ENCODE measurements around the gene LKAAEAR1. TPM values are rescaled to one million over a fixed set of nuclear protein-coding genes. Genes with fewer than 3 reads are reported as not detected.

Gene LKAAEAR1
- total RNA-seq, 1 donor from 2014 or later: not detected

GRCh38 chr20:64044484-64045247, 39.5 kb downstream of the LKAAEAR1 start:
- intact Hi-C loops (cut with DNase I): no loop called here
- DNase-seq (ENCODE audit: low spot score): no peak

- intact Hi-C loops (cut with DNase I): no loop called here
- no peak for DNase-seq (ENCODE audit: low spot score)
These were observed 40.4 kb downstream of the LKAAEAR1 start for GRCh38 chr20:64043768-64044167.

- intact Hi-C loops (cut with DNase I): no loop called here
- DNase-seq (ENCODE audit: low spot score): no peak
These were observed 42.0 kb downstream of the LKAAEAR1 start for GRCh38 chr20:64042054-64042781.

- intact Hi-C loops (cut with DNase I): no loop called here
- no peak for DNase-seq (ENCODE audit: low spot score)
These were observed 42.5 kb downstream of the LKAAEAR1 start for GRCh38 chr20:64041781-64042053.

- intact Hi-C loops (cut with DNase I): no loop called here
- DNase-seq (ENCODE audit: low spot score): no peak
These were observed 43.0 kb downstream of the LKAAEAR1 start for GRCh38 chr20:64041040-64041780.

- no peak for DNase-seq (ENCODE audit: low spot score)
- intact Hi-C loops (cut with DNase I): no loop called here
These were observed 43.8 kb downstream of the LKAAEAR1 start for GRCh38 chr20:64040231-64041039.

GRCh38 chr20:64039293-64040160, 44.7 kb downstream of the LKAAEAR1 start:
- DNase-seq (ENCODE audit: low spot score): peak; percentile 85

GRCh38 chr20:64038565-64039292, 45.5 kb downstream of the LKAAEAR1 start:
- no peak for DNase-seq (ENCODE audit: low spot score)
- intact Hi-C loops (cut with DNase I): loop anchor here (1.0 to 2.0 kb wide), 2 partner anchors 16 to 82 kb away; no protein-coding TSS in a partner anchor

More at GRCh38 chr20:64039293-64040160, 44.7 kb downstream of the LKAAEAR1 start:
- intact Hi-C loops (cut with DNase I): loop anchor here (1.0 to 2.0 kb wide), 2 partner anchors 15 to 81 kb away; no protein-coding TSS in a partner anchor

- no peak for DNase-seq (ENCODE audit: low spot score)
- intact Hi-C loops (cut with DNase I): loop anchor here (2.0 kb wide), 1 partner anchor 17 kb away; no protein-coding TSS in a partner anchor
These were observed 46.0 kb downstream of the LKAAEAR1 start for GRCh38 chr20:64038224-64038564.

- intact Hi-C loops (cut with DNase I): loop anchor here (2.0 kb wide), 1 partner anchor 17 kb away; no protein-coding TSS in a partner anchor
These were observed 46.5 kb downstream of the LKAAEAR1 start for GRCh38 chr20:64037498-64038213.

GRCh38 chr20:64037199-64037497, 47.0 kb downstream of the LKAAEAR1 start:
- no peak for DNase-seq (ENCODE audit: low spot score)
- intact Hi-C loops (cut with DNase I): no loop called here

More at GRCh38 chr20:64037498-64038213, 46.5 kb downstream of the LKAAEAR1 start:
- no peak for DNase-seq (ENCODE audit: low spot score)

- DNase-seq (ENCODE audit: low spot score): no peak
- intact Hi-C loops (cut with DNase I): no loop called here
These were observed 47.6 kb downstream of the LKAAEAR1 start for GRCh38 chr20:64036346-64037198.

GRCh38 chr20:64035933-64036345, 48.3 kb downstream of the LKAAEAR1 start, which contains the start of gene C20orf204:
Gene C20orf204 (plus strand): TSS chr20:64036182. CDS start chr20:64036324, 142 bp downstream.
- no peak for DNase-seq (ENCODE audit: low spot score)
- intact Hi-C loops (cut with DNase I): no loop called here

- DNase-seq (ENCODE audit: low spot score): no peak
- intact Hi-C loops (cut with DNase I): no loop called here
These were observed 48.9 kb downstream of the LKAAEAR1 start for GRCh38 chr20:64035066-64035932.

GRCh38 chr20:64033981-64034493, 50.2 kb downstream of the LKAAEAR1 start:
- intact Hi-C loops (cut with DNase I): no loop called here
- no peak for DNase-seq (ENCODE audit: low spot score)
